GM21526 (cell line): ENCODE results near the gene RNF157.

ENCODE experiments used
- ATAC-seq: cut with Tn5 transposase; IDR thresholded peaks from one replicate; pipeline ENCODE4 v1.9.1; 2021; ENCODE audit warnings: moderate library complexity; ENCODE audit not compliant: unreplicated experiment, low FRiP score

The RNF157 gene

GRCh38 chr17:76240461-76241203 is at the start of gene RNF157:
TSS of gene RNF157 (minus strand) at chr17:76240493. CDS start at chr17:76240240, 253 bp downstream.
- ATAC-seq: peak; percentile 56

- no peak for ATAC-seq
Measured at GRCh38 chr17:76281573-76282371, 41.5 kb upstream of the RNF157 start.

DNA sequence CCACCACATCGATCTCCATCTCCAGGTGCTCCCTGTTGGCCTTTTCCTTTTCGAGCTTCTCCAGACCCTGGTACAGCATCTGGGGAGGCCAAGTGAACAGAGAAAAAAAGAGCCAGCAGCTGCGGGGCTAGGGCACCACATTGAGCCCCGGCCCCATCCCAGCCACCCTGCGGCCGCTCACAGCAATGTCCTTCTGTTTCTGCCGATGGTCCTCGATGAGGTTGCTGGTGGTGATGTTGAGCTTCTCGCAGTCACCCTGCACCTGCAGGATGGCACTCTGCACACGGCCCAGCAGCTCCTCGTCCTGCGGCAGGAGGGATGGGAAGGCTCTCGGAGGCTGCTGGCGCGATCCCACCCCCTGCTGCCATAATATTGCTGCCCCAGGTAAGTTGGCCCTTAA is 40.4 kb upstream of the RNF157 start:
- no peak for ATAC-seq

- no peak for ATAC-seq
Measured at GRCh38 chr17:76279742-76280287, 39.5 kb upstream of the RNF157 start.

GRCh38 chr17:76278952-76279741 is 38.9 kb upstream of the RNF157 start:
- no peak for ATAC-seq

GRCh38 chr17:76278268-76278908 is 38.1 kb upstream of the RNF157 start:
- ATAC-seq: no peak

DNA sequence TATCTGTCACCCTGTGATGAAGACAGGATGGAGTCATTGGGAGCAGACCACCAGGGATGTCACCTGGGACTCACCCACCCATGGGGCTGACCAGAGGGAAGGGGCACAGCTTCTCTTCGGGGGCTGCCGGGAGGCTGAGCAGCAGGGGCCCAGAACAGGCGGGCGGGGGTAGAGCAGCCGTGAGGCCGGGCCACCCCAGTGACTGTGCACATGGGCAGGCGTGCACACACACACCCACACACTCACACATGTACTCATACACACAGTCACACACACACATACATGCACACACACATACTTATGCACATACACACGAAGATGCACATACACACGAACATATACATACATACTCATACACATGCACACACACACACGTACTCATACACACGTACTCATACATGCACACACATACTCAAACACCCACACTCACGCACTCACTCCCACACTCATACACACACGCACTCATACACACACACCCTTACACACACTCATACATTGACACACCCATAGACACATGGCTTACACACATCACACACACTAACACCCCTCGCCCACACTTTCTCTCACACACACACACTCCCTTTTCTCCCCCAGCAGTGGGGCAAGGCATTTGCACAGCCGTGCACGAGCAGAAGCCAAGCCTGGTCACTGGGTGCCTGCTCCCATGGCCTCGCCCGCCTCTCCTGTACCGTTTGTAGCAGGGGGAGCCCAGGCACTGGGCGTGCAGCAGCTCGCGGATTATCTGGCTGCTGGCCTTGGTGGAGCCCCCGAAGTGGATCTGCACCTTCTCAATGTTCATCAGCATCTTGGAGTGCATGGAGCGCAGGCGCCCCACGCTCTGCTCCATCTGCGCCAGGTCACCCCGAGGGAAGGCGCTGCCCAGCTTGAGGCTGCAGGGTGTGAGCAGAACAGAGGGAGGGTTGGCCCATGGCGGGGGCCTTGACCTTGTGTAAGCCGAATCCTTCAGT is 37.3 kb upstream of the RNF157 start:
- ATAC-seq: no peak

GRCh38 chr17:76276461-76277299 is 36.4 kb upstream of the RNF157 start:
- ATAC-seq: no peak

GRCh38 chr17:76276069-76276431 is 35.8 kb upstream of the RNF157 start:
- no peak for ATAC-seq

DNA sequence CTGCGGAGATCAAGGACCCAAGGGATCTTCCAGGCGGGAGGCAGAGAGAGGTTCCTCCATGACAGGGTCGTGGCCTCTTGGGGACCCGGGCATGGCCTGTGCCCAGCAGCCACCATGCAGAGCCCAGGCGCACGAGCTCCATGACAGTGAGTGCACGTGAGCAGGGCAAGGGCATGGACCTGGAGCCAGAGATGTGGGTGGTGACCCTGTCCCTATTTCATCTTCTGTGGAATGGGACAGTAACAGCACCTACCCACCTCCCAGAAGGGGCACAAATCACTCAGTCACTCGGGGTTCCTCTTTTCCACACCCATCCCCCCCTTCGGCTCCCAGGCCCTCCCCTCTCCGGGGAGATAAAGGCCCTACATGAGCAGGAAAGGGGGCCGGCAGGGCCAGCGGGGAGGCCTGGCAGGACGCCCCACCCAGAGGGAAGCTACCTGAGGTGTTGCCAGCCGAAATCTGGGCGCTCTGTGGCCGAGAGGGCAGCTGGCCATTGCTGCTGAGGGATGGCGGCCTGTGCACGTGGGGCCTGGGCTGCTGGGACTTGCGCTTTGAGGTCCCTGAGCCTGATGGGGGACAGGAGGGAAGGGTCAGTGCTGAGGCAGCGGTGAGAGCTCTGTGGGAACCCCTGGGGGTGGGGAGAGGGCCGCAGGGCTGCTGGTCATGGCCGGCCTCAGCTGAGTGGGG is 35.2 kb upstream of the RNF157 start:
- ATAC-seq: no peak

DNA sequence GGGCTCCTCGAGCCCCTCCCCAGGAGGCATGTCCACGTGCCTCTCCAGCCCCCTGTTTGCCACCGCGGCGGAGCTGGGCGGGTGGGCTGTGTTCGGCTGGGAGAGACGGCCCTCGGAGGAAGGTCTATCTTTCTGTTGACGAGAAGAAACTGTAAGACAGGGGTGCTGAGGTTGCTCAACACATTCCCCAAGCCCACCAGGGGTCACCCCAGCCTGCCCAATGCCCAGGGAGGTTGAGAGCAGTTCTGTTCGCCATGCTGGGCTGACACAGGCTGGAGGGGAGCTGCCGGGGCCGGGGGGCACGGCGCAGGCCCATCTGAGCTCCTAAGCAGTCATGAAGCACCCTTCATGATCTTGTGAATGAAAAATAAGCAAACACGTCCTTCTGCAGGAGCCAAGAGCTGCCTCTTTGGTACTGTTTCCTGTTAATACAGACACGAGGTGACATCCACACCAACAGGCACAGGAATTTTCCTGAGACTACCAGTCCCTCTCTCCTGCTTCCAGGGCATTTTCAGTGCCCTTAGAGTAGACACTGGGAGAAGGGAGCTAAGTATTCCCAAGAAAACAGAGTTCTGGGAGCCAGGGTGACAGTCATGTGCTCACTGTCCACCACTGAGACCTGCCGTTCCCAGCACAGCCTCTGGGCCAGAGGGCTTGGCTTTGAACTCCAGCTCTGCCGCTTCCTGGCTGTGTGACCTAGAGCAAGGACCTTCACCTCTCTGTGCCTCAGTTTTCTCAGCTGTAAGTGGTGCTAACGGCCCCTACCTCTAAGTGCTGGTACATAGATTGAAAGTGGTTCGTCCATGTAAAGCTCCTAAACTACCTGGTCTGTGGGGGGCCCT is 34.0 kb upstream of the RNF157 start:
- ATAC-seq: no peak

GRCh38 chr17:76273445-76274111 is 33.3 kb upstream of the RNF157 start:
- ATAC-seq: no peak

DNA sequence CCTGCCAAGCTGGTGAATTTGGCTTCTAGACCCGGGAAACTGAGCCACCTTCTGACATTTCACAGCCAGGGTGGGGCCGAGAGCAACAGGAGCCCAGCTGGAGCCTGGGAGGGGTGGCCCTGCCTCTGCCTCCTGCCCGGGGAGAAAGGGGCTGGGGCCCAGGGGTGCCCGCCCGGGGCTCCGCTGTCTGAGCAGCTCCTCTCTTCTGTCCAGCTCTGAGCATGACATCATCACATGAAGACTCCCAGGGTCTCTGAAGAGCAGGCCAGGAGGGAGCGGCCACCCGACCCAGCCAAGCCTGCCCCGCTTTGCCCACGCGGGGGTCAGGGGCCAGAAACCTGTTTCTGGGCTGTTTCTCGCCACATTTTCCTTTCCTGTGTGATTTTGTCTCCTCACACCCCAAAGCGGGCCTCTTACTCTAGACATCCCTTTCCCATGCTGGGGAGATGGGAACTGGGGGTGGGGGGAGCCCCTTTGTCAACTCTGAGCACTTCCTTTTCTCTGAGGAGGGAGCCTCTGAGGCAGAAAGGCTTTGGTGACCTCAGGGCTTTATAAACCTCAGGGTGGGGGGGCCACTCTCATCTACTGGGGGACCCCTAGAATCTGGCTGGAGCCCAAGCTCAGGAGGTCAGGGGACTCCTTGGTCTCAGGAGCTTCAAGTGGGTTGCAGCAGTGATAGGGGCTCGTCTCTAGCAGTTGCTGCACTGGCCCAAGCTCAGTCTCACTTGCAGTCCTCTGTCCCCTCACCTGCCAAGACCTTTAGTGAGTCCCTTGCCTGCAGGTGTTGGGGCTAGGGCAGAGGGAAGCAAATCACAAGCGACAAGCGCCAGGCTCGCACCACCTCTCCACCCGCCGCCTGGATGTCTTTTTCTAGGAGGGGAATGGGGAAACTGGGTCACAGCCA is 32.5 kb upstream of the RNF157 start:
- ATAC-seq: peak; percentile 14

DNA sequence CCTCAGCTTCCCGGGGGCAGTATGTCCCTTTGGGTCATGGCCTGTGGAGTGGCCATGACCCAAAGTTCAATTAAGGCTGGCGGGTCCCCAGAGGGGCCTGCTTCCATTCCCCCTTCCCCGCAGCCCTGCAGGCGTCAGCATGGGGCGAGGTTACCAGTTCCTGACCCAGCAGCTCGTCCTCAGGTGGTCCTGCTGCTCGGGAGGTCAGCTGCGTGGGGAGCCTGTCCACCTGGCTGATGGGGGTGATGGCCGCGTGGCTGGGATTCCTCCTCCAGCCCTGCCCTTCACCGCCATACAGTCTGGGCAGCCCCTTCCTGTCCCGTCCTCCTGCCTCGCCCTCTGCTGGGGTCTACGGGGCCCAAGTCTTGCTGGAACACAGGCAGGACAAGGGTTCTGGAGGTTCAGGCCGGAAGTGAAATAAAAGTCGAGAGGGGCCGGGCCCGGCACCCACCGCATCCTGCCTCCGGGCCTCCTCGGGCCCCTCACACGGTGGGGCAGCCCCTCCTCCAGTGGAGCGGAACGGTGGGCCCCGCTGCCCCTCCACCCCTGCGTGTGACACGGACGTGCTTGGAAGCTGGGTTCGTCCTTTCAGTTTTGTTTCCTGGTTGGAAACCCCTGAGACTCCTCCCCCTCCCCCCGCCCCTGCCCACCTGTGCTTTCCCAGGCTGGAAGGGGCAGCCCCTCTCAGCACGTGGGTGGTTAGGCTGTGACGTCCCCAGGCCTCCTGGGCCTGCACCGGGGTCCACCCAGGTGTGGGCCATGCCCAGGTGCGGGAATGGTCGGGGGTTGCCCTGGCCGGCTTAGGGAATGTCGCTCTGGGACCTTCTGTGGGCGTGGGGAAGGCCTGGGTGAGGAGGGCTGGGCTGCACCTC is 31.6 kb upstream of the RNF157 start:
- peak; percentile 33 for ATAC-seq
